Fibroblast of villous mesenchyme (primary cell): ENCODE results near the gene NUMBL. TPM values are rescaled to one million over a fixed set of nuclear protein-coding genes. Genes with fewer than 3 reads are reported as not detected.

Source experiments
- DNase-seq: peaks from one replicate; pipeline ENCODE4 v3.0.0-alpha.2; 2010; ENCODE audit warnings: low read depth
- H3K4me3 ChIP-seq: 2 replicates; pipeline ENCODE4 v1.5.1; 2011; ENCODE audit warnings: low read depth, mild to moderate bottlenecking, low read length
- total RNA-seq: library from RNA; depleted of rRNA; stranded (reverse); fragments of >200 nt; gene quantifications from 2 replicates; pipeline ENCODE4 v1.2.3, GENCODE V29; 2012
- TF ChIP-seq, protein P1 (sequence below): IDR thresholded peaks from 2 replicates; pipeline ENCODE4 v1.5.1; 2012; ENCODE audit warnings: low read depth, mild to moderate bottlenecking, low read length; ENCODE audit not compliant: insufficient read depth

The NUMBL gene
- total RNA-seq, 1 donor: 13.8 TPM

DNA sequence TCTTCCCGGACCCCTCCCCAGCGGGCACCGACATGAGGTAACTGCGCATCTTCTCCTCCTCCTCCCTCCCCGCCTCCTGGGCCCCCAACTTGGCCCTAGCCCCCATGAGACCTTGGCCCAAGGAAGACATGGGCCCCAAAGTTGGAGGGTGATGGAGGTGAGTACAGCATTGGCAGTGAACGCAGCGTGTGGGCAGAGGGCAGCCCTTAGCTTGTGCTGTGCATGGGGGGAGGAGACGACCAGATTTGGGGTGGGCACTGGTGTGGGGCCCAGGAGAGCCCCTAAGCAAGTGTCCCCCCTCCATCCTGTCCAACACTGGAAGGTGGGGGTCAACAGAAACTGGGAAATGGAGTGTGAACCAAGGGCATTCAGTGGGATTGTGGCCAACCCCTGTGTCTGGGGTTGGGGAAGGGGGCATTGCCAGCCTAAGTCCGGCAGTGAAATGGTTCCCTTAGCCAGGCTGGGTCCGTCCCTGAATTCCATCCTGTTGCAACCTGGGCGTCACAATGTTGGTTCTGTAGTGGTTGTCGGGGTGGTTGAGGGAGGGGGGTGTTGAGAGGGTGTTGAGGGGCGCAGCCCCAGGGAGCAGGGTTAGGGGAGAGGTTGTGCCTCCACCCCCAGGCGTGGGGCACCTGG lies 23.5 kb downstream of the NUMBL start:
- TF ChIP-seq, protein P1, sequence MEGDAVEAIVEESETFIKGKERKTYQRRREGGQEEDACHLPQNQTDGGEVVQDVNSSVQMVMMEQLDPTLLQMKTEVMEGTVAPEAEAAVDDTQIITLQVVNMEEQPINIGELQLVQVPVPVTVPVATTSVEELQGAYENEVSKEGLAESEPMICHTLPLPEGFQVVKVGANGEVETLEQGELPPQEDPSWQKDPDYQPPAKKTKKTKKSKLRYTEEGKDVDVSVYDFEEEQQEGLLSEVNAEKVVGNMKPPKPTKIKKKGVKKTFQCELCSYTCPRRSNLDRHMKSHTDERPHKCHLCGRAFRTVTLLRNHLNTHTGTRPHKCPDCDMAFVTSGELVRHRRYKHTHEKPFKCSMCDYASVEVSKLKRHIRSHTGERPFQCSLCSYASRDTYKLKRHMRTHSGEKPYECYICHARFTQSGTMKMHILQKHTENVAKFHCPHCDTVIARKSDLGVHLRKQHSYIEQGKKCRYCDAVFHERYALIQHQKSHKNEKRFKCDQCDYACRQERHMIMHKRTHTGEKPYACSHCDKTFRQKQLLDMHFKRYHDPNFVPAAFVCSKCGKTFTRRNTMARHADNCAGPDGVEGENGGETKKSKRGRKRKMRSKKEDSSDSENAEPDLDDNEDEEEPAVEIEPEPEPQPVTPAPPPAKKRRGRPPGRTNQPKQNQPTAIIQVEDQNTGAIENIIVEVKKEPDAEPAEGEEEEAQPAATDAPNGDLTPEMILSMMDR: no peak
- no peak overlapping the region for H3K4me3 ChIP-seq
- DNase-seq: no peak

DNA sequence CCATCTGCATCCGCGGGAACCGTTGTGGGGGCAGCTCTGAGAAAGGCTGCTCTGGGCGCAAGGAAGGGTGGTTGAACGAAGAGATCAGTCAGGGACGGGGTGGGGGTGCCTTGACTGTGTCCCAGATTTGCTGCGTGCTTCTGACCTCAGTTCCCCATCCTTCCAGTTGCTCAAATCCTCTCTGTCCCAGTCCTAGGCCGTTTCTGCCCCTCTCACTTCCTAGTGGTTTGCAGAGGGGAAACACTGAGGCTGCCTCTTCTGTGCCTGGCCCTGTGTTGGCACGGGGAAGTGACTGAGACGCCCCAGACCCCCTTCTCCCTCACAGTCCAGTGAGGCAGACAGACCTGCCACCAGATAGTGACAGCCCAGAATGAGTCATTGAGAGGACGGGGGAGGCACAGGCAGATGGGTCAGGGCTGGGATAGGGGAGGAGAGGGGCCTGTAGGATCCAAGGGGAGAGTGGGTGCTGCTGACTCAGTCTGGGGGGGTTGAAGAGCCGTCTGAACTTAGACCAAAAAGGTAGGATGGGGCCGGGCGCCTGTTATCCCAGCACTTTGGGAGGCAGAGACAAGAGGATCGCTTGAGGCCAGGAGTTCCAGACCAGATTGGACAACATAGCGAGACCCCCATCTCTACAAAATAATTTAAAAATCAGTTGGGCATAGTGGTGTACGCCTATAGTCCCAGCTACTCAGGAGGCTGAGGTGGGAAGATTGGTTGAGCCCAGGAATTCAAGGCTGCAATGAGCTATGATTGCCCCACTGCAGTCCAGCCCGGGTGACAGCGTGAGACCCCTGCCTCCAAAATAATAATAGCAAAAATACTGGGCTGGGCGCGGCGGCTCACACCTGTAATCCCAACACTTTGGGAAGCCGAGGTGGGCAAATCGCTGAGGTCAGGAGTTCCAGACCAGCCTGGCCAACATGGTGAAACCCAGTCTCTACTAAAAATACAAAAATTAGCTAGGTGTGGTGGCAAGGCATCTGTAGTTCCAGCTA lies 26.5 kb downstream of the NUMBL start:
- peak; percentile 53 for DNase-seq
- TF ChIP-seq, protein P1: no peak
- H3K4me3 ChIP-seq: peak overlapping the region; percentile 67

DNA sequence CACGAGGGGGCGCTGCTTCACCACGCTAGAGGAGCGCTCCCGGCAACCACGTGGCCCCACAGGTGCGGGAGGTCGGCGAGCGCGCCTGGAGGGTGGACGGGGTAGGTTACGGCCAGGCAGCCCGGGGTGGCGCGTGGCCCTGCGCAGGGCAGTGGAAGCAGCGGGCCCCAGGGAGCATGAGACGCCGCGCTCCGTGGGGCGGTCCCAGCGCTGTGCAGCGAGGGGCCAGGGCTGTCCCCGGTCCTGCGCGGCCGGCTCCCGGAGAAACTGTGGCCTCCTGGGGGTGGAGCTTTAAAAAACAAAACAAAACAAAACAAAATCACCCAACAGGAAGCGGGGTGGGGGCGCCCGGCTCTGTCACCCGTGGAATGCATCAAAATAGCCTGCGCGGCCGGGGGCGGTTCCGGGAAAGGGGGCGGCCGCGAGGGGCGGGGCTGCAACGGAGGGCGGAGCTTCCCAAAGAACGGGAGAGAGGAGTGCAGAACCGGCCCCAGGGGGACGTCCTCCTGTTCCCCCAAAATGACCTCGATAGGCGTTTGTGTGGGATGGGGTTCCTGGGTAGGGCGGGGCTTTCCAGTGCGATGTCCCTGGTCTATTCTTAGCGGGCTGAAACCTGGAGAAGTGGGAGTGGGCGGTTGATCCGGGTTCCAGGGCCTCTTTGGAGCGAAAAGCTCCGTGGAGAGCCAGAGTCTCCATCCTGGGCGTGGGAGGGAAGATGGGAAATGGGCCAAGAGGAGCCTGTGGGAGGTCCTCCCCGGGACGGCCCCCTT lies 27.3 kb downstream of the NUMBL start:
- TF ChIP-seq, protein P1: peak; percentile 88
- H3K4me3 ChIP-seq: peak overlapping the region; percentile 67
- DNase-seq: peak; percentile 91

DNA sequence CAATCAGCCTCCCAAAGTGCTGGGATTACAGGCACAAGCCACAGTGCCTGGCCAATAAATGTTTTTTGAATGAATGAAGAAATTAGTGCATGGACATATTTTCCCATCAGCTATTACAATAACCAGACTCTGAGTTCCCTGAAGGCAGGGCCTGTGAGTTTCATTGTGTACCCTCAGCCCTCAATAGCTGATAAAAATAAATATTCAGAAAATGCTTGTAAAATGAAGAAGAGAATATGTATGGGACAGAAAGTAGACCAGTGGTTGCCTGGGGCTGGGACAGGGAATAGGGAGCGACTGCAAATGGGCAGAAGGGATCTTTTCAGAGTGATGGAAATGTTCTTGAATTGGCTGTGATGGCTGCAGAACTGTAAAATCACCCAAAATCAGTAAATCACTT lies 28.8 kb downstream of the NUMBL start:
- TF ChIP-seq, protein P1: no peak
- no peak overlapping the region for H3K4me3 ChIP-seq
- no peak for DNase-seq

DNA sequence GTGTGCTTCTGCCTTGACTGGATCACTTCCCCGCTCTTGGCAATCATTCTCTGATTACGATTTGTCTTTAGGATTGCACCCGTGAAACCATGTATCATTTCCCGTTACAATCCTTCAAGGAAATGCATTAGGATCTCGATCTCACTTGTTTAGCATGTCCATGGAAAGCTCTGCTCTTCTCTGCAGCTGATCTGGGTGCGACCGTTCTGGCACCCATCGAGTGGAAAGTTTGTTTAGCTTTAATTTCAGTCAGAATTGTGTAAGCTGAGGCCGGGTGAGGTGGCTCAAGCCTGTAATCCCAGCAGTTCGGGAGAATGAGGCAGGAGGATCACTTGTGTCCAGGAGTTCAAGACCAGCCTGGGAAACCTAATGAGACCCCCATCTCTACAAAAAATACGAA lies 30.9 kb downstream of the NUMBL start:
- no peak for DNase-seq
- no peak overlapping the region for H3K4me3 ChIP-seq
- TF ChIP-seq, protein P1: no peak

DNA sequence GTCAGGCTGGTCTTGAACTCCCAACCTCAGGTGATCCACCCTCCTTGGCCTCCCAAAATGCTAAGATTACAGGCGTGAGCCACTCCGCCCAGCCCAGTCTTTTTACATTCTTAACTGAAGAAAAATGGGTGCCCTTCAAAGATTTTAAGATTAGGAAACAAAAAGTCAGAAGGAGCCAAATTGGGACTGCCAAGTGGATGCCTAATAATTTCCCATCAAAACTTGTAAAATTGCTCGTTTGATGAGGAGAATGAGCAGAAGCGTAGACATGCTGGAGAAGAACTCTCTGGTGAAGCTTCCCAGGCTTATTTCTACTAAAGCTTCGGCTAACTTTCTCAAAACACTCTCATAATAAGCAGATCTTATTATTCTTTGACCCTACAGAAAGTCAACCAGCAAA lies 31.3 kb downstream of the NUMBL start:
- DNase-seq: no peak
- TF ChIP-seq, protein P1: no peak
- H3K4me3 ChIP-seq: no peak overlapping the region
